Cardiac muscle cell (in vitro differentiated cells and primary cell): ENCODE results near the gene KRTAP9-8. TPM values are rescaled to one million over a fixed set of nuclear protein-coding genes. Genes with fewer than 3 reads are reported as not detected.
"Not testable (repeated sequence)": the region's sequence is repeated elsewhere in the genome, so short reads cannot be mapped to it uniquely, and the experiment has no call there.

Experiments
- DNase-seq, 2 donors: peaks; one replicate each; pipeline versions ENCODE4 v3.0.0 to v3.0.0-alpha.2; 2010 to 2017; ENCODE audit warnings: low read depth in 1 of 2, low spot score in 1 of 2
- H3K27ac ChIP-seq: fragments of 200-600 bp; sonication (generic); 2 replicates; pipeline ENCODE4 v1.5.1; 2016
- H3K27me3 ChIP-seq: fragments of 200-600 bp; sonication (generic); 2 replicates; pipeline ENCODE4 v1.6.0; 2016; ENCODE audit warnings: control low read depth
- H3K36me3 ChIP-seq: fragments of 200-600 bp; sonication (generic); 2 replicates; pipeline ENCODE4 v1.5.1; 2016; ENCODE audit warnings: control low read depth
- H3K4me1 ChIP-seq: fragments of 200-600 bp; sonication (generic); 2 replicates; pipeline ENCODE4 v1.8.1; 2017; ENCODE audit warnings: low read depth, mild to moderate bottlenecking, mixed run types
- H3K4me3 ChIP-seq: fragments of 200-600 bp; sonication (generic); 2 replicates; pipeline ENCODE4 v1.5.1; 2016; ENCODE audit warnings: mild to moderate bottlenecking
- H3K9me3 ChIP-seq: fragments of 200-600 bp; sonication (generic); 2 replicates; pipeline ENCODE4 v1.5.1; 2017; ENCODE audit warnings: low read depth, mild to moderate bottlenecking, control low read depth
- CTCF ChIP-seq: IDR thresholded peaks from 2 replicates; pipeline ENCODE4 v1.5.1; 2012; ENCODE audit warnings: low read depth, mild to moderate bottlenecking, low read length
- polyA plus RNA-seq: library from polyadenylated mRNA; unstranded; fragments of >200 nt; fragmentation: Nextera tagmentation; extraction: Ambion mirVana; gene quantifications from 2 replicates; pipeline ENCODE4 v1.2.1, GENCODE V29; 2016
- total RNA-seq: library from RNA; depleted of rRNA; stranded (reverse); fragments of >200 nt; gene quantifications from 2 replicates; pipeline ENCODE4 v1.2.3, GENCODE V29; 2016

KRTAP9-8 gene
- total and polyA plus RNA-seq, 2 experiments from 2014 or later = not detected

GRCh38 chr17:41231731-41232130 lies 6.1 kb upstream of the KRTAP9-8 start:
- Histone ChIP-seq H3K4me3 (no peak overlapping the region), H3K9me3 (no peaks in the 10 kb centered on the region), H3K27me3 (peaks cover 42% of the 10 kb centered on the region), H3K4me1 (no peaks in the 10 kb centered on the region), H3K27ac (no peak overlapping the region), H3K36me3 (no peaks in the 10 kb centered on the region)
- no peak for DNase-seq
- no peak for TF ChIP-seq CTCF

- H3K36me3 ChIP-seq, DNase-seq, H3K27ac ChIP-seq, H3K4me1 ChIP-seq, H3K4me3 ChIP-seq, H3K9me3 ChIP-seq: not testable (repeated sequence)
- H3K27me3 ChIP-seq = peaks cover 42% of the 10 kb centered on the region
Measured at GRCh38 chr17:41232399-41233105, 5.2 kb upstream of the KRTAP9-8 start, which contains the start of gene KRTAP9-3. Gene KRTAP9-3 (plus strand): TSS chr17:41232449. CDS start chr17:41232502, 53 bp downstream.

GRCh38 chr17:41237116-41237515 lies 683 bp upstream of the KRTAP9-8 start:
- not testable (repeated sequence) for H3K36me3 ChIP-seq, H3K4me1 ChIP-seq, H3K9me3 ChIP-seq, H3K4me3 ChIP-seq, DNase-seq, H3K27ac ChIP-seq
- H3K27me3 ChIP-seq = peaks cover 20% of the 10 kb centered on the region

GRCh38 chr17:41246995-41247787 lies 9.4 kb downstream of the KRTAP9-8 start:
- H3K4me3 ChIP-seq, H3K4me1 ChIP-seq, DNase-seq, H3K36me3 ChIP-seq, H3K27ac ChIP-seq, H3K9me3 ChIP-seq: not testable (repeated sequence)
- peaks cover 30% of the 10 kb centered on the region for H3K27me3 ChIP-seq

- not testable (repeated sequence) for H3K9me3 ChIP-seq, H3K4me3 ChIP-seq, H3K36me3 ChIP-seq, H3K4me1 ChIP-seq, DNase-seq, H3K27ac ChIP-seq
- peaks cover 54% of the 10 kb centered on the region for H3K27me3 ChIP-seq
Measured at GRCh38 chr17:41249637-41250240, 11.9 kb downstream of the KRTAP9-8 start, which contains the start of gene KRTAP9-4. Gene KRTAP9-4 (plus strand): TSS chr17:41249687. CDS start chr17:41249721, 34 bp downstream.

GRCh38 chr17:41251261-41251660 lies 13.5 kb downstream of the KRTAP9-8 start:
- DNase-seq = no peak
- no peak overlapping the region for H3K27ac ChIP-seq
- TF ChIP-seq CTCF = no peak
- H3K27me3 ChIP-seq = peaks cover 65% of the 10 kb centered on the region
- H3K9me3 ChIP-seq = no peaks in the 10 kb centered on the region
- H3K4me1 ChIP-seq = no peaks in the 10 kb centered on the region
- no peaks in the 10 kb centered on the region for H3K36me3 ChIP-seq
- H3K4me3 ChIP-seq = no peak overlapping the region

- H3K36me3 ChIP-seq = no peaks in the 10 kb centered on the region
- H3K4me1 ChIP-seq = no peaks in the 10 kb centered on the region
- no peaks in the 10 kb centered on the region for H3K9me3 ChIP-seq
- DNase-seq = no peak
- H3K27ac ChIP-seq = no peak overlapping the region
- H3K4me3 ChIP-seq = no peak overlapping the region
- TF ChIP-seq CTCF = no peak
- peaks cover 67% of the 10 kb centered on the region for H3K27me3 ChIP-seq
Measured at GRCh38 chr17:41254861-41255260, 17.1 kb downstream of the KRTAP9-8 start.

- not testable (repeated sequence) for H3K36me3 ChIP-seq, H3K4me3 ChIP-seq, H3K27ac ChIP-seq, H3K9me3 ChIP-seq, H3K4me1 ChIP-seq, DNase-seq
- peaks cover 64% of the 10 kb centered on the region for H3K27me3 ChIP-seq
Measured at GRCh38 chr17:41255381-41256290, 17.8 kb downstream of the KRTAP9-8 start, which contains the start of gene KRTAP9-9. Gene KRTAP9-9 (plus strand): TSS chr17:41255384.
